22Rv1 (cell line): ENCODE data around the gene TSBP1.
"Not testable (repeated sequence)": the region's sequence is repeated elsewhere in the genome, so short reads cannot be mapped to it uniquely, and the experiment has no call there.

ENCODE experiments used
- H3K27ac ChIP-seq: fragments of 450-650 bp; 2 replicates; pipeline ENCODE4 v1.5.1; 2017
- CTCF ChIP-seq: fragments of 450-650 bp; IDR thresholded peaks from 2 replicates; pipeline ENCODE4 v1.5.1; 2017; ENCODE audit warnings: mild to moderate bottlenecking
- ZFX ChIP-seq: fragments of 450-650 bp; IDR thresholded peaks from 2 replicates; pipeline ENCODE4 v1.6.1; 2017; ENCODE audit warnings: antibody characterized with exemption, borderline replicate concordance

The TSBP1 gene

GRCh38 chr6:32375739-32376529 lies 4.2 kb upstream of the TSBP1 start:
- H3K27ac ChIP-seq, result no peak overlapping the region
- TF ChIP-seq ZFX (no peak), CTCF (no peak)

- H3K27ac ChIP-seq, result no peak overlapping the region
- TF ChIP-seq ZFX, result no peak
- no peak for TF ChIP-seq CTCF
Observed at GRCh38 chr6:32371229-32371628, 474 bp downstream of the TSBP1 start.

GRCh38 chr6:32370505-32370904 lies 1.2 kb downstream of the TSBP1 start:
- no peak overlapping the region for H3K27ac ChIP-seq
- no peak for TF ChIP-seq CTCF

- no peak for TF ChIP-seq CTCF
- no peak overlapping the region for H3K27ac ChIP-seq
Observed at GRCh38 chr6:32369660-32370059, 2.0 kb downstream of the TSBP1 start.

- H3K27ac ChIP-seq, result no peak overlapping the region
- no peak for TF ChIP-seq ZFX
- no peak for TF ChIP-seq CTCF
Observed at GRCh38 chr6:32367644-32368043, 4.1 kb downstream of the TSBP1 start.

- H3K27ac ChIP-seq, result not testable (repeated sequence)
Observed at GRCh38 chr6:32359225-32359624, 12.5 kb downstream of the TSBP1 start.

- not testable (repeated sequence) for H3K27ac ChIP-seq
Observed at GRCh38 chr6:32358548-32358947, 13.2 kb downstream of the TSBP1 start.

GRCh38 chr6:32355018-32355417 lies 16.7 kb downstream of the TSBP1 start:
- no peak for TF ChIP-seq CTCF
- H3K27ac ChIP-seq, result no peak overlapping the region
